WTC11 (cell line): ENCODE measurements around the gene DCHS2. TPM values are rescaled to one million over a fixed set of nuclear protein-coding genes. Genes with fewer than 3 reads are reported as not detected.
A peak's percentile ranks its signal among the peaks of the same experiment; 100 is the strongest.

ENCODE experiments used
- ATAC-seq: fragments of 200-7000 bp; cut with Tn5 transposase; 2 replicates; pipeline ENCODE4 v1.10.0; 2021; ENCODE audit warnings: mild to moderate bottlenecking, moderate library complexity
- CTCF ChIA-PET: fragments of 300-600 bp; sonication (Branson Sonifier 250); formaldehyde crosslinking; loops from one replicate; lab custom pipeline; 2021; ENCODE audit warnings: antibody characterized with exemption; lab: Charles Lee
- POLR2A ChIA-PET: fragments of 350-600 bp; sonication (Branson Sonifier 250); formaldehyde crosslinking; loops from one replicate; lab custom pipeline; 2021; ENCODE audit warnings: antibody characterized with exemption; lab: Charles Lee
- DNase-seq: peaks from one replicate; pipeline ENCODE4 v3.0.0; 2021; ENCODE audit warnings: low spot score
- H3K27ac Mint-ChIP-seq: 2 replicates; pipeline ENCODE4 v1.8.0; 2021; ENCODE audit warnings: mixed read lengths
- H3K27me3 Mint-ChIP-seq: 2 replicates; pipeline ENCODE4 v1.8.0; 2021; ENCODE audit warnings: low read depth, mild to moderate bottlenecking, moderate library complexity, mixed read lengths
- H3K36me3 Mint-ChIP-seq: 2 replicates; pipeline ENCODE4 v1.8.0; 2021; ENCODE audit warnings: mixed read lengths
- H3K4me1 Mint-ChIP-seq: 2 replicates; pipeline ENCODE4 v1.8.0; 2022; ENCODE audit warnings: mixed read lengths
- H3K4me3 Mint-ChIP-seq: 2 replicates; pipeline ENCODE4 v1.8.0; 2021; ENCODE audit warnings: mild to moderate bottlenecking, moderate library complexity, mixed read lengths
- H3K9me3 Mint-ChIP-seq: 2 replicates; pipeline ENCODE4 v1.8.0; 2021; ENCODE audit warnings: mixed read lengths
- AR ChIP-seq: fragments of 250-450 bp; sonication (Bioruptor Pico); IDR thresholded peaks from 2 replicates; pipeline ENCODE4 v1.9.0; 2021; ENCODE audit warnings: mild to moderate bottlenecking
- ATF2 ChIP-seq: sonication (generic); formaldehyde crosslinking; IDR thresholded peaks from 2 replicates; pipeline ENCODE4 v1.8.1; 2022; ENCODE audit warnings: low read depth, missing genetic modification reagents, borderline replicate concordance
- ATF3 ChIP-seq: sonication (generic); formaldehyde crosslinking; conservative IDR thresholded peaks from 2 replicates; pipeline ENCODE4 v1.8.1; 2022; ENCODE audit warnings: mild to moderate bottlenecking, missing genetic modification reagents
- CBFB ChIP-seq: sonication (generic); formaldehyde crosslinking; IDR thresholded peaks from 2 replicates; pipeline ENCODE4 v1.8.1; 2022; ENCODE audit warnings: mild to moderate bottlenecking, low read depth, missing genetic modification reagents
- CREB1 ChIP-seq: sonication (generic); formaldehyde crosslinking; IDR thresholded peaks from 2 replicates; pipeline ENCODE4 v1.8.0; 2023; ENCODE audit warnings: mild to moderate bottlenecking, missing genetic modification reagents
- E2F1 ChIP-seq: sonication (generic); formaldehyde crosslinking; IDR thresholded peaks from 2 replicates; pipeline ENCODE4 v1.8.0; 2022; ENCODE audit warnings: mild to moderate bottlenecking, missing genetic modification reagents
- ERG ChIP-seq: fragments of 250-450 bp; sonication (Bioruptor Pico); IDR thresholded peaks from 2 replicates; pipeline ENCODE4 v1.8.0; 2021; ENCODE audit warnings: mild to moderate bottlenecking
- ESRRA ChIP-seq: sonication (generic); formaldehyde crosslinking; IDR thresholded peaks from 2 replicates; pipeline ENCODE4 v1.8.1; 2022; ENCODE audit warnings: mild to moderate bottlenecking, missing genetic modification reagents, borderline replicate concordance
- IRF2 ChIP-seq: sonication (generic); formaldehyde crosslinking; IDR thresholded peaks from 2 replicates; pipeline ENCODE4 v1.8.0; 2022; ENCODE audit warnings: low read depth, missing genetic modification reagents, borderline replicate concordance
- JUN ChIP-seq: sonication (generic); formaldehyde crosslinking; IDR thresholded peaks from 2 replicates; pipeline ENCODE4 v1.8.0; 2023; ENCODE audit warnings: mild to moderate bottlenecking, missing genetic modification reagents
- MXD4 ChIP-seq: fragments of 250-450 bp; sonication (Bioruptor Pico); IDR thresholded peaks from 2 replicates; pipeline ENCODE4 v1.8.0; 2021; ENCODE audit warnings: mild to moderate bottlenecking, moderate library complexity, borderline replicate concordance
- PRDM15 ChIP-seq: sonication (generic); formaldehyde crosslinking; IDR thresholded peaks from 2 replicates; pipeline ENCODE4 v1.8.0; 2022; ENCODE audit warnings: missing genetic modification reagents
- SMAD4 ChIP-seq: sonication (generic); formaldehyde crosslinking; IDR thresholded peaks from 2 replicates; pipeline ENCODE4 v1.8.0; 2022; ENCODE audit warnings: mild to moderate bottlenecking, missing genetic modification reagents
- TCF7 ChIP-seq: sonication (generic); formaldehyde crosslinking; IDR thresholded peaks from 2 replicates; pipeline ENCODE4 v1.8.0; 2022; ENCODE audit warnings: mild to moderate bottlenecking, low read depth, missing genetic modification reagents, moderate library complexity
- ZNF219 ChIP-seq: sonication (generic); formaldehyde crosslinking; IDR thresholded peaks from 2 replicates; pipeline ENCODE4 v1.8.0; 2023; ENCODE audit warnings: missing genetic modification reagents, mild to moderate bottlenecking, borderline replicate concordance
- ZNF232 ChIP-seq: sonication (generic); formaldehyde crosslinking; IDR thresholded peaks from 2 replicates; pipeline ENCODE4 v1.8.0; 2022; ENCODE audit warnings: mild to moderate bottlenecking, missing genetic modification reagents
- ZNF263 ChIP-seq: sonication (generic); formaldehyde crosslinking; IDR thresholded peaks from 2 replicates; pipeline ENCODE4 v1.8.1; 2022; ENCODE audit warnings: low read depth, mild to moderate bottlenecking, moderate library complexity, missing genetic modification reagents
- ZNF396 ChIP-seq: fragments of 250-450 bp; sonication (Bioruptor Pico); IDR thresholded peaks from 2 replicates; pipeline ENCODE4 v1.8.0; 2021; ENCODE audit warnings: mild to moderate bottlenecking, moderate library complexity, borderline replicate concordance
- total RNA-seq: library from RNA; stranded (reverse); gene quantifications from 3 replicates; pipeline ENCODE4 v1.2.3, GENCODE V29; 2021

Gene DCHS2
- total RNA-seq, 1 experiment from 2014 or later = 1.3 TPM

GRCh38 chr4:154329268-154329868 is 162.2 kb downstream of the DCHS2 start:
- no peak for DNase-seq
- peaks cover 28% of the 10 kb centered on the region for H3K27me3 Mint-ChIP-seq

DNA sequence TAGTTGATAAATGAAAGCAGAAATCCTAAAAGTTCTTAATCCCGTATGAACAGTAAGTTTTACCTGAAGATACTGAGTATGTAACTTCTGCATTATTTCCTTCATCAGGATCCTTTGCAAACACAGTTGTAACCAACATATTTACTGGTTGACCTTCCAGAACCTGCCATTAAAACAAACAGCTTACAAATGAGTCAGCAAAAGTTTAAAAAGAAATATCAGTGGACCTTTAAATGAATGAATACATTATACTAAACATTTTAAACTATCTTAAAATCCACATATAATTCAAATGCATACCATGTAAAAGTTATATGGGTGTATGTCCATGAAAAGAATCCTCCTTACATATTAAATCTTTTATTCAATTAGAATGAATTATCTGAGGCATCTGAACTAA is 163.6 kb downstream of the DCHS2 start:
- H3K4me1 Mint-ChIP-seq = peaks cover 9% of the 10 kb centered on the region
- no peaks in the 10 kb centered on the region for H3K36me3 Mint-ChIP-seq
- no peak overlapping the region for H3K27ac Mint-ChIP-seq
- H3K9me3 Mint-ChIP-seq = peaks cover 6% of the 10 kb centered on the region
- DNase-seq = no peak
- TF ChIP-seq SMAD4 (CRISPR knock-in tag) (no peak), ESRRA (CRISPR knock-in tag) (no peak), ZNF396 (CRISPR knock-in tag) (no peak), TCF7 (CRISPR knock-in tag) (no peak), CBFB (CRISPR knock-in tag) (no peak), JUN (CRISPR knock-in tag) (no peak), PRDM15 (CRISPR knock-in tag) (no peak), ATF2 (CRISPR knock-in tag) (no peak), CREB1 (CRISPR knock-in tag) (no peak), E2F1 (no peak)
- no peak overlapping the region for H3K4me3 Mint-ChIP-seq
- POLR2A ChIA-PET = no interaction called here
- peaks cover 20% of the 10 kb centered on the region for H3K27me3 Mint-ChIP-seq
- ATAC-seq = no peak
- CTCF ChIA-PET = no interaction called here

More at GRCh38 chr4:154329268-154329868, 162.2 kb downstream of the DCHS2 start:
- peaks cover 12% of the 10 kb centered on the region for H3K4me1 Mint-ChIP-seq
- peaks cover 6% of the 10 kb centered on the region for H3K9me3 Mint-ChIP-seq
- CTCF ChIA-PET = interaction anchor here (1.2 to 2.5 kb wide), 3 partner anchors 15 to 177 kb away, joined by 4 to 9 read pairs (median 6); no protein-coding TSS in a partner anchor
- POLR2A ChIA-PET = no interaction called here
- H3K4me3 Mint-ChIP-seq = no peak overlapping the region
- peak; percentile 24; the same call in 1 of the 2 replicates for ATAC-seq
- no peak overlapping the region for H3K27ac Mint-ChIP-seq
- no peaks in the 10 kb centered on the region for H3K36me3 Mint-ChIP-seq
- TF ChIP-seq AR = no peak
- no peak for TF ChIP-seq MXD4 (CRISPR knock-in tag)
- TF ChIP-seq ERG (CRISPR knock-in tag) = no peak
- TF ChIP-seq ATF3 (CRISPR knock-in tag) = no peak
- no peak for TF ChIP-seq ZNF263 (CRISPR knock-in tag)
- TF ChIP-seq ZNF219 (CRISPR knock-in tag) = no peak
- TF ChIP-seq TCF7 (CRISPR knock-in tag) = no peak
- no peak for TF ChIP-seq ZNF232 (CRISPR knock-in tag)
- TF ChIP-seq CBFB (CRISPR knock-in tag) = no peak
- no peak for TF ChIP-seq IRF2 (CRISPR knock-in tag)
